GM21786 (cell line): ENCODE data around the gene RTL5.

Experiments
- ATAC-seq: cut with Tn5 transposase; IDR thresholded peaks from one replicate; pipeline ENCODE4 v1.9.1; 2021; ENCODE audit not compliant: unreplicated experiment

RTL5 gene

DNA sequence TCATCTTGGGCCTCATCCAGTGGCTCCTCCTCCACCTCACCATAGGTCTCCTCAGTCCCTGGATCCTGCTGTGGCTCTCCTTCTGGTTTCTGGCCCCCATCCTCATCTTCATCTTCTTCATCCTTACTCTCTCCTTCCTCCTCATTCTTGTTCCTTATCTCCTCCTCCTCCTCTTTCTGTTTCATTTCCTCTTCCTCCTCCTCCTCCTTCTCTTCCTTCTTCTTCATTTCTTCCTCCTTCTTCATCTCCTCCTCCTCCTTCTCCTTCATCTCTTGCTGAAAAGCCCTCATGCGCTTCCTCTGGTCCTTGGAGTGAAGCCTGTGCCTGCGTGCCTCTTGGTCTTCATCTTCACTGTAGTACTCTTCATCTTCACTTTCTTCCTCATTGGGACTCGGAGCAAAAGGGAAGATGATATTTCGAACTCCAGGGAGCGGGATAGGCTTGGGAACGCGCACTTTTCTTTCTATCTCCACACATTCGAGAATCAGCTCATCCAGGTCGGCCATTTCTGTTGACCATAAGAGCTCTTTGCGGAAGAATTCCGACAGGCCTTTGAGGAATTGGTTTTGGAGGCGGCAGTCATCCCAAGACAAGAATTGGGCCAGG is 1.5 kb downstream of the RTL5 start:
- ATAC-seq, result no peak

- no peak for ATAC-seq
Measured at GRCh38 chrX:72129661-72130060, 2.1 kb downstream of the RTL5 start.

DNA sequence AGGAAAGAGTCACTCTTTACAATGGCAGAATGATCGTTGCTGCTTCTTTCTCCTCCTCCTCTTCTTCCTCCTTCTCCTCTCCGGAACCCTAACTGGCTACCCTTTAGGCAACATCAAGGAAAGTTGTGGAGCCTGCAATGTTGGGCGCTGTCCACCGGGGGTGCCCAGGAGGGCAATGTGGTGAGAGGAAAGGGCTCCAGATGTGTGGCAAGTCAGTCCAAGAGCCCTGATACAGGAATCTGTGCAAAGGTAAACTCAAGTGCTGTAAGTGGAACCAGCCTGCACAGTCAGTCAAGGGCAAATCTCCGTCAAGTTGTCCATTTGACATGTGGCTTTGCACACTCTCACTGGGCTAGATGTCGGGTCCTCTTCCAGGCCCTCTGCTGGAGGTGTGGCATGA is 2.8 kb downstream of the RTL5 start:
- ATAC-seq, result no peak

GRCh38 chrX:72128183-72128834 is 3.4 kb downstream of the RTL5 start:
- no peak for ATAC-seq

DNA sequence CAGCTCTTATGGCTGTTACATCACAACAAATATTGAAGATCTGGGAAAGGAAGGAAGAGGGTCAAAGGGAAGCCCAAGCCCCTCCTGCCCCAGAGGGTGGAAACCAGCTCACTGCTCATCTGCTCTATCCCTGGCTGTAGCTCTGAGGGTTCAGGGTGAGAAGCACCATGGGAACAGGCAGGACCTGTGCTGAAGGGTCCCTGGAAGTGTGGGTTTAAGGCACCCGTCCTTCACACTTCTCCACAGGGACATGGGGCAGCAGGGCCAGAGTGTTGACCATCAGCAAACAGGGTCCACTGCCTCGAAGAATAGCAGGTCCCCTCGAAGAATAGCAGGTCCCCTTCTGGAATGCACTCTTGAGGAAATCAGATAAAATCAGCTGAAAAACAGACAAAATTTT is 4.4 kb downstream of the RTL5 start:
- no peak for ATAC-seq

- ATAC-seq, result peak; percentile 85
Measured at GRCh38 chrX:72126539-72127140, 5.1 kb downstream of the RTL5 start.

GRCh38 chrX:72126048-72126415 is 5.7 kb downstream of the RTL5 start:
- ATAC-seq, result no peak

- no peak for ATAC-seq
Measured at GRCh38 chrX:72125331-72126047, 6.2 kb downstream of the RTL5 start.

DNA sequence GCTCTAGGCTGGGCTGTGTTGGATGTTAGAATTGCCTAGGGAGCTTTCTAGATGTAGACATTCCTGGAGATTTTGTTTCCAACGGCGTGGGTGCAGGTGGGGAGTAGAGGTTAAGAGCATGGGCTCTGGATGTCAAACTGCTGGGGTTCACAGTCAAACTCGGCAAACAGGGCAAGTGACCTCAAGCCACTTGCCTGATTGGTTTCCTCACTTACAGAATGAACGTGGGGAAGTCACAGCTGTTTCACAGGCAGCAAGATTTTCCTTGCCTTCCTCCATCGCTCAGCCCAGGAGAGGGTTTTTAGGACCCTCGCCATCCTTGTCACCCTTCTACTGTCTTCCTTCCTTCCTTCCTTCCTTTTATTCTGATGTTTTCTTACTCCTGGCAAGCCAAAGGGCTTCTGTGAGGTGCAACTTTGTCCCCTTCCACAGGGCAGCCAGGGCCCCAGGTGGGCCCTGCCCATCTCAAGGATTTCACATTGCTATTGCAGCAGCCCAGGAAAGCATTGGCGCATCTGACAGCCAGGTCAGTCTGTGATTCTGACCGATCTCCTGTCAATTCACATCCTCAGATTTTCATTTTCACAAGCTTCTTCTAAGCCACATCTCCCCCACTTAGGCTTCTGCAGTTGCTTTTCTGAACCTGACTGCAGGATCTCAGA is 7.0 kb downstream of the RTL5 start:
- no peak for ATAC-seq

GRCh38 chrX:72123471-72124185 is 8.1 kb downstream of the RTL5 start:
- ATAC-seq, result no peak

DNA sequence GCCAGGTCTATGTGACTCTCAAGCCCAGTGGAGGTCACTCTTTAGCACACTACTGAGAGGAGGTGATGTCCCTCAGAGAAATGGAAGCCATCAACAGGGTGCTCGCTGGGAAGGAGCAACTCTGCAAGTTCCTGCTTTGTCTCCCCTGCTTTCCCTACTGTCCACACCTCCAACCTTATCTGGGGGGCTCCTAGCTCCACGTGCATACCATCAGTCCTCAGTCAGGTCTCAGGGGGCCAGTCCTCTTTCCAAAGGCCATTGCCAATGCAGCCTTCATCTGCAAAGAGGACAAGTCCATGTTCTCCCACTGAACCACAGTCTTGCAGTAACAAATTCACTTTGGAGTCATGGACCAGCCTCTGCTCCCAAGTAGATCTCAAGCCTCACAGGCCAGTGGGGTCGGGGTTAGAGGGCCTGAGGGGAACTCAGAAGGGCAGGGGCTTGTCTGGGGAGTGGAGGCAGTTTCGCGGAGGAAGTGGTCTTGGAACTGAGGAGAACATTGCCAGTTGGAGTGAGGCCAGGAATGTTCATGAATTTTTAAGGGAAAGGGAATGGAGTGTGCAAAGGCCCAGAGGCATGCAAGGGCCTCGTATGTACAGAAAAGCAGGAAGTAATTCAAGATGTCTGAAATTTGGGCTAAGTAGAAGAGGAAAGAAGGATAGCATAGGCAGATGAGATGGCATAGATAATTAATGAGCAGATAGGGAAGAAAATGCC is 8.9 kb downstream of the RTL5 start:
- no peak for ATAC-seq

DNA sequence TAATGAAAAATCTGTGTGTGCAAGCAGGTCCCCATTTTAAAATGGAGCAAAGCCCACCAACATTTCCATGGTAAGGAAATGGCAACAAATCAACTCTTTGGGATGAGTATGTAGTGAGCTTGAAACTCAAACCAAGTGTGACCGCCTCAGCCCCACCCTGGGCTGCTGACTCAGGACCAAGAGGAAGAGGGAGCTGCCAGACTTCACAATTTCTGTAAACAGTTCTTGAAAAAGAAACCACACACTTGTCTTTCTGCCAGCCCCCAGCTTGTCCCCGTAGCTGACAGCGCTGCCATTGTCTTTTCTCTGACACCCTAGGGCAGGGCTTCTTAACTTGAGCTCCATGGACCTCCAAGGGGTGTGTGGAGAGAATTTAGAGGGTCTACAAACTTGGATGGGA is 10.3 kb downstream of the RTL5 start:
- ATAC-seq, result peak; percentile 60

- ATAC-seq, result no peak
Measured at GRCh38 chrX:72120837-72121236, 10.9 kb downstream of the RTL5 start.

DNA sequence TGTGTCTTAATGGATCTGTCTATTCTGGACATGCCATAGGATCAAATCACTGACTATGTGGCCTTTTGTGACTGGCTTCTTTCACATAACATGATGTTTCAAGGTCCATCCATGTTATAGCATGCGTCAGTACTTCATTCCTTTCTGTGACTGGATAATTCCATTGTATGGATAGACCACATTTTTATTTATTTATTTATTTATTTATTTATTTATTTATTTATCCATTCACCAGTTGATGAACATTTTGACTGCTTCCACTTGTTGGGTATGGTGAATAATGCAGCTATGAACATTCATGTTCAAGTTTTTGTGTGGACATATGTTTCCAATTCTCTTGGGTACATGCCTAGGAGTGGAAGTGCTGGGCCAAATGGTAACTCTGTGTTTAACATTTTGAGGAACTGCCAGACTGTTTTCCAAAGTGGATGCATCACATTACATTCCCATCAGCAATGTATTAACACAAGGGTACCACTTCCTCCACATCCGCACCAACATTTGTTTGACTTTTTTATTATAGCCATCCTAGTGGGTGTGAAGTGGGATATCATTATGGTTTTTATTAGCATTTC is 14.0 kb downstream of the RTL5 start:
- ATAC-seq, result no peak

DNA sequence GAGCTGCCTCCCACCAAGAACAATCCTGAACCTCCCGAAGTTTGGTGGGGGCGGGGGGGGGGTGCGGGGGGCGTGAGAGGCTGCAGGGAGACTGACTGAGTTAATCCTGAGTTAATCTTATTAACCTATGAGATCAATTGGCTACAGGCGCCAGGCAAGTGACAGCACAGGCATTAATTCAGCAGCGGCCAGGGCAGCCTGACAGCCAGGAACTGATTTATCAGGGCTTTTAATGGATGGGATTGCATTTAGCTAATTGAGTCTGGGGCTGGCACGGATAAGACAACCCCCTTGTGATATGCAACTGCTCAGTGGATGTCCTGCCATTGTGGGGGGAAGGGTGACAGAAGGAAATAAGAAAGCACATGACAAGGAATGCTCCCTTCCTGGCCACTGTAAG is 16.3 kb downstream of the RTL5 start:
- ATAC-seq, result no peak

DNA sequence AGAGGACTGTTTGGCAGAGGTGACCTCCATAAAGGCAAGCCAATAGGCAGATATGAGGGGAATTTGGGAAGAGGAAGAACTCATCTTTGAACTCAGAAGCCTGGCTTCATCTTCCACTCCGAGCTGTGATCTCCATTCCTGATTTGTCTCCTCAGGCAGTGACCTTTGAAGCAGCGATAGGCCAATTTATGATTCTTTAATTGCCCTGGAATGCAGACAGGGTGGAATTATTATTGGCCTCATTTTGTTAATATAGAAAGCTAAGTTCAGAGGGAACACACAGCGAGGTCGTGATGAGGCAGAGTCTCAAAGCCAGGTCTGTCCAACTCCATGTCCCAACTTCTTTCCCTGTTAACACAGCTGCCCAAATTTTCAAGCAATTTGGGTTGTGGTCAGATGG is 16.9 kb downstream of the RTL5 start:
- ATAC-seq, result no peak

DNA sequence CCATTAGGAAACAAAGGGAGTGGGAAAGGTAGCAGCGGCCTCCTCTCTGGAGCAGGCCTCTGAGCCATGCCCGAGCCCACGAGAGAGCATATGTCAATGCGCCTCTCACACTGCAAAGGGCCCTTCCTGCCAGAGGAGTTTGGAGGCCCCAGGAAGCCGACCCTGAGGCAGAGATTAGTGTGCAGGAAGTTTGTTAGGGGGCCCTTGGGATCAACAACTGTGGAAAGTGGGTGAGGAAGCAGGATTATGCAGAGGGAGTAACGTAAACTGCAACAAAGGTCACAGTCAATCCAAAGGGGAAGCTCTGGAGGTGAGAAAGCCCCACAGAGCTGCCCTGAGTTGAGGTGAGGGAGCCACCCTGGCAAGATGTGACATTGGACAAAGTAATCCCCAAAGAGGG is 17.4 kb downstream of the RTL5 start:
- no peak for ATAC-seq

GRCh38 chrX:72113461-72113860 is 18.3 kb downstream of the RTL5 start:
- no peak for ATAC-seq

DNA sequence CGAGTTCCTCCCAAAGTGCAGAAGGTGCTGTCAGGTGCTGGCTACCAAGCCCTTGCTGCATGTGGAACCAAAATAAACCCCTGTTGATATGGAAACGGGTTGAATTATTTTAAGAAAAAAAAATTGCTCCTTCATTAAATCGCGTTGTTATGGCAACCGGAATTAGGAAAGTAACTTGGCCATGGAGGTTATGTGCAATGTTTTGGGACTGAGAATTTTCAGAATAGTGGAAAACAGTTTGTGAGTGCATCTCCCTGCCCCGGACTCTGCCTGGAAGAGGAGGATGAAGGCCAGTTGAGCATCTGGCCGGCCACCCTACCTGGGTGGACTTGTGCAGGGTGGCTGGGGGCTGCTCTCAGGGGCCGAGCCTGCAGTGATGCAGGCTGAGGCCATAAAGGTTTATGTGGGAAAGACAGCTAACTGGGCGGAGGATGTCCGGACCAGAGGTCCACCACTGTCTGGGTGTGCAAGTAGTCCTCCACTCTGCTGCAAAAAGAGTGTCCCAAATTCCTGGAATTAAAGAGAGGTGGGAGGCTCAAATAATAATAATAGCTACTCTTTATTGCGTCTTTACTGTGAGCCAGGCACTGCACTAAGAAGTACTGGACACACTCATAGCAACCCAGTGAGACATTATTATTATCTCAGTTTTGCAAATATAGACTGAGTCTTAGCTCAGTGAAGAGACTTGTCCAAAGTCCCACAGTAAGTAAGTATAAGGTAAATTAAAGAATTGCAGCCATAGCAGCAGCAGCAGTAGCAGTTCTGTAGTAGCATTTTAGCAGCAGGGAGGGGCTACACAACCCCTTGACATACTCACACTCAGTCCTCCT is 20.6 kb downstream of the RTL5 start:
- ATAC-seq, result no peak
